Gastrocnemius medialis (tissue), 4 donors: Measurements from ENCODE around the gene DIP2C.

Source experiments
- CTCF ChIP-seq, 5 experiments: fragments of 450-650 bp in 3 of 5; fragments of 200-600 bp in 2 of 5; sonication (generic) in 2 of 5; IDR thresholded peaks in 4 of 5; conservative IDR thresholded peaks in 1 of 5; 1 replicate in 4 of 5; 2 replicates in 1 of 5; pipeline ENCODE4 v1.5.1; 2016 to 2019; ENCODE audit warnings: antibody characterized with exemption in 5 of 5, mild to moderate bottlenecking in 3 of 5, moderate library complexity in 3 of 5
- POLR2A ChIP-seq, 2 donors: fragments of 450-650 bp; IDR thresholded peaks; one replicate each; pipeline ENCODE4 v1.6.1; 2017; ENCODE audit warnings: antibody characterized with exemption in 2 of 2, mild to moderate bottlenecking in 2 of 2, moderate library complexity in 2 of 2

- no peak for TF ChIP-seq POLR2A (IDR thresholded peaks at IDR 0.05)
- no peak for TF ChIP-seq CTCF (IDR thresholded peaks at IDR 0.05 in 4 of 5, conservative IDR thresholded peaks at IDR 0.05 in 1 of 5)
Observed at GRCh38 chr10:317926-318325, 371.5 kb downstream of the DIP2C start.
